ENCODE results near the gene PRSS57. TPM values are rescaled to one million over a fixed set of nuclear protein-coding genes. Genes with fewer than 3 reads are reported as not detected.

Gene PRSS57
- total RNA-seq, 1 donor from 2014 or later = not detected

GRCh38 chr19:652467-653389 is 42.5 kb downstream of the PRSS57 start:
- H3K36me3 ChIP-seq (ENCODE audit: control insufficient read depth, insufficient read depth, low read length) = peaks cover 3% of the 10 kb centered on the region
- no peaks in the 10 kb centered on the region for H3K27me3 ChIP-seq (ENCODE audit: control insufficient read depth, insufficient read depth, low read length)
- H3K4me3 ChIP-seq (ENCODE audit: low read depth, low read length) = no peak overlapping the region
- TF ChIP-seq, protein P1, sequence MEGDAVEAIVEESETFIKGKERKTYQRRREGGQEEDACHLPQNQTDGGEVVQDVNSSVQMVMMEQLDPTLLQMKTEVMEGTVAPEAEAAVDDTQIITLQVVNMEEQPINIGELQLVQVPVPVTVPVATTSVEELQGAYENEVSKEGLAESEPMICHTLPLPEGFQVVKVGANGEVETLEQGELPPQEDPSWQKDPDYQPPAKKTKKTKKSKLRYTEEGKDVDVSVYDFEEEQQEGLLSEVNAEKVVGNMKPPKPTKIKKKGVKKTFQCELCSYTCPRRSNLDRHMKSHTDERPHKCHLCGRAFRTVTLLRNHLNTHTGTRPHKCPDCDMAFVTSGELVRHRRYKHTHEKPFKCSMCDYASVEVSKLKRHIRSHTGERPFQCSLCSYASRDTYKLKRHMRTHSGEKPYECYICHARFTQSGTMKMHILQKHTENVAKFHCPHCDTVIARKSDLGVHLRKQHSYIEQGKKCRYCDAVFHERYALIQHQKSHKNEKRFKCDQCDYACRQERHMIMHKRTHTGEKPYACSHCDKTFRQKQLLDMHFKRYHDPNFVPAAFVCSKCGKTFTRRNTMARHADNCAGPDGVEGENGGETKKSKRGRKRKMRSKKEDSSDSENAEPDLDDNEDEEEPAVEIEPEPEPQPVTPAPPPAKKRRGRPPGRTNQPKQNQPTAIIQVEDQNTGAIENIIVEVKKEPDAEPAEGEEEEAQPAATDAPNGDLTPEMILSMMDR (IDR thresholded peaks at IDR 0.05; ENCODE audit: insufficient read depth, low read length, poor library complexity, severe bottlenecking) = no peak
- no peak for DNase-seq (ENCODE audit: low read depth)

GRCh38 chr19:651991-652390 is 43.3 kb downstream of the PRSS57 start:
- TF ChIP-seq, protein P1 (IDR thresholded peaks at IDR 0.05; ENCODE audit: insufficient read depth, low read length, poor library complexity, severe bottlenecking) = no peak
- Histone ChIP-seq H3K4me3 (ENCODE audit: low read depth, low read length) (no peak overlapping the region), H3K36me3 (ENCODE audit: control insufficient read depth, insufficient read depth, low read length) (peaks cover 3% of the 10 kb centered on the region), H3K27me3 (ENCODE audit: control insufficient read depth, insufficient read depth, low read length) (no peaks in the 10 kb centered on the region)
- DNase-seq (ENCODE audit: low read depth) = no peak

DNA sequence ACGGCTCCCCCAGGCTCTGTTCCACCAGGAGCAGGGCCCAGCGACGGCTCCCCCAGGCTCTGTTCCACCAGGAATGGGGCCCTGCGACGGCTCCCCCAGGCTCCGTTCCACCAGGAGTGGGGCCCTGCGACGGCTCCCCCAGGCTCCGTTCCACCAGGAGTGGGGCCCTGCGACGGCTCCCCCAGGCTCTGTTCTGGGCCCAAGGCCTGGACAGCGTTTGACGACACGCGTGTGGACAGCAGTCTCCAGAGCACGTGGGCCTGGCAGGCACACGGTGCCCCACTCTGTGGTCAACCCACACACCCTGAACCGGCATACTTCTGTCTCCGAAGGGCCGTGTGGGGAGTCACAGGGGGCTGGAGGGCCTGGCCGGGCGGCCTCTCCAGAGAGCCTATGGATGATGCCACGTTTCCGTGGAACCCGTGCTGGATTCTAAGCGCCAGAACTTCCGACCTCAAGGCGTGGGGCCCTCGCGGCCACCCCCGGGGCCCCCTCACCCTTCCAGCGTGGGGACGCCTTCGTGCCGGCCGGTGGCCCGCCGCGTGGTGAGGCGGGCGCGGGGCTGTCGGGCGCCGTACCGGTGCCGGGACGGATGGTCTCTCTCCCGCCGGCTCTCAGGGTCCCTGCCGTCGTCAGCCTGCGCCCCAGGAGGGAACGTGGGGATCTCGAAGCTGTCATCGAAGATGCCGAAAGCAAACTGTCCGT is 44.0 kb downstream of the PRSS57 start:
- Histone ChIP-seq H3K36me3 (ENCODE audit: control insufficient read depth, insufficient read depth, low read length) (peaks cover 3% of the 10 kb centered on the region), H3K27me3 (ENCODE audit: control insufficient read depth, insufficient read depth, low read length) (no peaks in the 10 kb centered on the region), H3K4me3 (ENCODE audit: low read depth, low read length) (no peak overlapping the region)
- DNase-seq (ENCODE audit: low read depth) = no peak
- TF ChIP-seq, protein P1 (IDR thresholded peaks at IDR 0.05; ENCODE audit: insufficient read depth, low read length, poor library complexity, severe bottlenecking) = no peak

GRCh38 chr19:650121-650520 is 45.1 kb downstream of the PRSS57 start:
- Histone ChIP-seq H3K4me3 (ENCODE audit: low read depth, low read length) (no peak overlapping the region), H3K27me3 (ENCODE audit: control insufficient read depth, insufficient read depth, low read length) (no peaks in the 10 kb centered on the region), H3K36me3 (ENCODE audit: control insufficient read depth, insufficient read depth, low read length) (peaks cover 3% of the 10 kb centered on the region)
- TF ChIP-seq, protein P1 (IDR thresholded peaks at IDR 0.05; ENCODE audit: insufficient read depth, low read length, poor library complexity, severe bottlenecking) = no peak
- DNase-seq (ENCODE audit: low read depth) = no peak

DNA sequence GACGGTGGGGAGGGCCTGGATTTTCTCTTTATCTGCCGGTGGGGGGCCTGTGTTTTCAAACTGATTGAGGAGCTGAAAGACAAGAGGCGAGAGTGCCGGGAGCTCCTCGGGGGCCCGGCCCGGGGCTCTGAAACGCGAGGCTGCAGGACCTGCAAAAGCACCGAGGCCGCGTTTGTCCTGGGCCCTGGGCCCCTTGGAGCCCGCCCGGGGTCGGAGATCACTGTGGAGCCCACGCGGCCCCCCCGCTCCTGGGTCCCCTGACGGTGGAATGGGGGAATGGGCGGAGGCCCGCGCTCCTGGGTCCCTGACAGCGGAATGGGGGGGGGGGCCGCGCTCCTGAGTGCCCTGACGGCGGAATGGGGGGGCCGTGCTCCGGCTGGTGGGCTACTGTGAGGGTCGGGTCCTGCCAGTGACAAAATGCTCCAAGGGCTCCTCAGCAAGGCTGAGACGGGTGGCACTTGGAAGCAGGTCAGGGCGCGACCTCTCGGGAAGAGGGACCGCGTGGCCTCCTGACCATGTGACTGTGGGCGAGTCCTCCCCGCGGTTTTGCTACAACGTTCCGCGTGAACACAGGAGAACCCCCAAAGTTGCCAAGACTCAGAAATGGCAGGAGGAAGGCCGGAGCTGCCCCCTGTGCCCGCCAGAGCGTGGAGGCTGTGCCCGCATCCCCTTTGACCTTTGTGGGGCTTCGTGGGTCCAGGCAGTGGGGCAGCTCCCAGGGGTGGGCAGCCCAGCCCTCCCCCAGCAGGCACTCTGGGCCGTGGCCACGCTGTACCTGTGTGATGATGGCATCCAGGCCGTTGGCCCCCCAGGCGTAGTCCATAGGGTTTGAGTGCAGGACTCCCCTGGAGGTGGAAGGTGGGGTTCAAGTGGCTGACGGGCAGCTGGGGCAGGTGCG is 46.1 kb downstream of the PRSS57 start:
- Histone ChIP-seq H3K27me3 (ENCODE audit: control insufficient read depth, insufficient read depth, low read length) (no peaks in the 10 kb centered on the region), H3K36me3 (ENCODE audit: control insufficient read depth, insufficient read depth, low read length) (peaks cover 3% of the 10 kb centered on the region), H3K4me3 (ENCODE audit: low read depth, low read length) (no peak overlapping the region)
- no peak for DNase-seq (ENCODE audit: low read depth)
- TF ChIP-seq, protein P1 (IDR thresholded peaks at IDR 0.05; ENCODE audit: insufficient read depth, low read length, poor library complexity, severe bottlenecking) = no peak

All from kidney epithelial cell (primary cell).